ENCODE results near the gene RNF121.

DNA sequence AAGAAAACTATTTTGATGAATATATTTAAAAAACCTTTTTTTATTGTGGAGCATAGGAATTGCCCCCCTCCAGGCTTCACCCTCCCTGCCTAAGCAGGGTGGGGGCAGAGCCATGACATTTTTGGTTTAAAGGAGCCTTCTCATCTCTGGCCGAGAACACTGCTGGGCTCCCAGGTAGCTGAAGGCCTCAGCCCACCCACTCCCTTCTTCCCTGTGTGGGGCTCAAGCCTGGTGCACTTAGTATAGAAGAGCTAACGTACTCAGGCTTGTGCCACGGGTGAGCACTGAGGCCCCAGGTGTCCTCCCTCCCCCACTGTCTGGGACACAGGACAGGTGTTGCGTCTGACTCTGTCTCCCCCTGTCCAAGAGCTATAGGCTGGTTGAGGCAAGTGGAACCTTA lies 67.7 kb downstream of the RNF121 start:
- TF ChIP-seq, protein P1, sequence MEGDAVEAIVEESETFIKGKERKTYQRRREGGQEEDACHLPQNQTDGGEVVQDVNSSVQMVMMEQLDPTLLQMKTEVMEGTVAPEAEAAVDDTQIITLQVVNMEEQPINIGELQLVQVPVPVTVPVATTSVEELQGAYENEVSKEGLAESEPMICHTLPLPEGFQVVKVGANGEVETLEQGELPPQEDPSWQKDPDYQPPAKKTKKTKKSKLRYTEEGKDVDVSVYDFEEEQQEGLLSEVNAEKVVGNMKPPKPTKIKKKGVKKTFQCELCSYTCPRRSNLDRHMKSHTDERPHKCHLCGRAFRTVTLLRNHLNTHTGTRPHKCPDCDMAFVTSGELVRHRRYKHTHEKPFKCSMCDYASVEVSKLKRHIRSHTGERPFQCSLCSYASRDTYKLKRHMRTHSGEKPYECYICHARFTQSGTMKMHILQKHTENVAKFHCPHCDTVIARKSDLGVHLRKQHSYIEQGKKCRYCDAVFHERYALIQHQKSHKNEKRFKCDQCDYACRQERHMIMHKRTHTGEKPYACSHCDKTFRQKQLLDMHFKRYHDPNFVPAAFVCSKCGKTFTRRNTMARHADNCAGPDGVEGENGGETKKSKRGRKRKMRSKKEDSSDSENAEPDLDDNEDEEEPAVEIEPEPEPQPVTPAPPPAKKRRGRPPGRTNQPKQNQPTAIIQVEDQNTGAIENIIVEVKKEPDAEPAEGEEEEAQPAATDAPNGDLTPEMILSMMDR (IDR thresholded peaks at IDR 0.05; ENCODE audit: borderline replicate concordance, extremely low read depth, low read length, poor library complexity, severe bottlenecking): no peak
- TF ChIP-seq EZH2 (IDR thresholded peaks at IDR 0.05; ENCODE audit: borderline replicate concordance, low read depth, low read length, severe bottlenecking): no peak

All from DND-41 (cell line).